Activated CD8-positive, alpha-beta memory T cell treated with anti-CD3 and anti-CD28 coated beads for 4 hours (primary cell): ENCODE data around the gene PTGDS.

ENCODE experiments used
- DNase-seq, 2 donors: peaks; one replicate each; pipeline ENCODE4 v3.0.0-alpha.2; 2020; ENCODE audit warnings: low read depth in 2 of 2

The PTGDS gene

DNA sequence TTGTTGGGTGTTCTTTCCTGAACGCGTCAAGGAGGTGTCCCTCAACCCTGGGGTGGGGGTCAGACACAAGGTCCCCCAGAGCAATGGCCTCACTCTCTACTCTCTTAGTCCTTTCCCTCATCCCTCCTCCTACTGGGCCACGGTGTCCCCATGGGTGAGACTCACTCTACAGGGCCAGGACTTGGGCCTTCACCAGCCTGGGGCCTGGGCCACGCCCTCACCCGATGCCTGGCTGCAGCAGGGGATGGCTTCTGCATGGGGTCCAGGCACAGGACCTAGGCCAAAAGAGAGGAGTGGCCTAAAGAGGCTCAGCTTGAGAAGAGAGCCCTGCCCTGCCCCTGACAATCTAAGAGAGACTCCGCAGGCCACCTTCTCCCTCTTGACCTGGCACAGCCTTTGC, 19.4 kb upstream of the PTGDS start:
- no peak for DNase-seq

GRCh38 chr9:136958473-136958872, 18.8 kb upstream of the PTGDS start:
- no peak for DNase-seq

GRCh38 chr9:136958898-136959850, 18.1 kb upstream of the PTGDS start:
- DNase-seq: no peak

GRCh38 chr9:136960212-136960937, 16.9 kb upstream of the PTGDS start:
- no peak for DNase-seq

GRCh38 chr9:136960938-136961275, 16.4 kb upstream of the PTGDS start:
- DNase-seq: no peak

- no peak for DNase-seq
Observed at GRCh38 chr9:136961279-136962065, 15.8 kb upstream of the PTGDS start.

- no peak for DNase-seq
Observed at GRCh38 chr9:136962163-136962562, 15.1 kb upstream of the PTGDS start.

DNA sequence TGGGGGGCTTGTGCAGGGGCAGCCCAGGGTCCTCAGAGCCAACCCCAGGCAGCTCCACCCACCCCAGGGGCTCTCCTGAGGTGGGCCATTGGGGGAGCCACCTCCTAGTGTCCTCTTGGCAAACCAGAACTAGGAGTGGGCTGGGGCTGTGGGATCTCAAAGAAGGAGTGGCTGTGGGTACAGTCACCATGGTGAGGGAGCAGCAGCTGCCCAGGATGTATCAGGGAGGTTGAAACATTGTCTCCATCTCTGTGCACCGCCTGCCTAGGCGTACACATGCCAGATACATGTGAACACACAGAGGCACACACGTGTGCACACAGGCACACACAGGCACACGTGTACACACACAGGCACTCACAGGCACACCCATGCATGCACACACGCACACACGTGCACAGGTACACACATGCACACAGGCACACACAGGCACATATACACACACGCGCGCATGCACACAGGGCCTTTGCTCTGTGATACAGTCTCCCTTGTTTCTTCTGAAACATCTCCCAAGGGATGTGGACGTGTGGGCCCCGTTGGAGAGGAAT, 14.5 kb upstream of the PTGDS start:
- no peak for DNase-seq

GRCh38 chr9:136963341-136963740, 14.0 kb upstream of the PTGDS start:
- no peak for DNase-seq

GRCh38 chr9:136963751-136964150, 13.6 kb upstream of the PTGDS start:
- DNase-seq: no peak

DNA sequence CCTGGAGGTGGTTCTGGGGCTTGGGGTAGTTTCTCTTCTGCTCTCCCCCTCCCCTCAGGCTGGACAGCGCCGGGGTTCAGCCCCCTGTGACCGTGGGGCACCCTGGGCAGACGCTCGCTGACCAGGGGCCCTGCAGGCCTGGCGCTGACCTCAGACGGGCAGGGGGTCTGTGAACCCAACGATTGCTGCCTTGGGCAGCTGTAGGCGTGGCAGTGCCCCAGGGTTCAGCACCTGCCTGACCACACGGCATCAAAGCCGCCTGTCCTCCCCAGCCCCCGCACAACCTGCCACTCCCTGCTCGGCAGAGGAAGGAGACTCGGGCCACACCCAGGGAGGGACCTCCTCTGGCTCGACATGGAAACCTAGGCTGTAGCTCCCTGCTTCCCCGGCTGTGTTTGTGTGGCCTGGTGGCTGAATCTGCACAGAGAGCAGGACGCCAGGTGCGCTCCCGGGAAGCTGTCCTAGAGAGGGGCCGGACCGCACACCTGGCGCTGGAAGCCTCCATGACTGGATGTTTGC, 13.1 kb upstream of the PTGDS start:
- DNase-seq: no peak

DNA sequence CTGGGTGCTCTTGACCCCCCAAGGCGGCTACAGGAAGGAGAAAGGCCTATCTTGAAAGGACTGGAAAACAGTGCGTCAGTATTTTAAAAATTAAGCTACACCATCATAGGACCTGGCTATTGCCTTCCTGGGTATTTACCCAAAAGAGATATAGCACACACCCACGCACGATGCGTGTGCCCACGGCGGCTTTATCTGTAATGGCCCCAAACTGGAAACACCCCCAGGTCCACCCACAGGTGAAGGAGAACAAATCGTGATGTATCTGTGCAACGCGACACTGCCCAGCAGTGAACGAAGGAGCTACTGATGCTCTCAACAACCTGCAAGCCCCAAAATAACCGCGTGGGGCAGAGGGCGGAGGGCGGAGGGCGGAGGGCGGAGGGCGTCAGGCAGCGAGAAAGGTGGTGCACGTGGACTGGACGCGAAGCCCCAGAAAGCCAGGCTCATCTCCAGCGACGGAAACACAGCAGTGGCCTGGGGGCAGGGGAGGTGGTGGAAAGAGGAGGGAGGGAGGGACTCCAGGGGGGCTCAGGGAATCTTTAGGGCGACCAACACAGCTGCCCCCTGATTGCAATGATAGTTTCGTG, 12.4 kb upstream of the PTGDS start:
- DNase-seq: no peak

- no peak for DNase-seq
Observed at GRCh38 chr9:136965771-136966484, 11.4 kb upstream of the PTGDS start.

GRCh38 chr9:136968333-136969127, 8.8 kb upstream of the PTGDS start:
- no peak for DNase-seq

DNA sequence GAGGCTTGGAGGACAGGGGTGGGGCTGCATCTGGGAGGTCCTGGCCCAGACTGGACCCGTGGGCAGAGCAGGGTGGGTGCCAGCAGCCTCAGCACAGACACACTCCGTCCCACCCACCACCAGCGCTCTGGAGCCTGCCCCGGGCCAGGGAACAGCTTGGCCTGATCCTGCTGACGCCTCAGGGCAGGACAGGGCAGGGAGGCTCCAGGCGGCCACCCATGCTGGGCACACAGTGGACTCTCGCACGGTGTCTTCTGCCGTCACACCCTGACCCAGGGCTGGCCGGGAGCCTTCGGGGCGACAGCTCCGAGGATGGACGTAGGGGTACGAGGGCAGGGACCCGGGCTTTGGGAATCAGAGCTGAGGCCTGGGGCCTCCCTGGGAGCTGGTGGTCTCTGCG, 8.2 kb upstream of the PTGDS start:
- no peak for DNase-seq

GRCh38 chr9:136969774-136970173, 7.5 kb upstream of the PTGDS start:
- DNase-seq: no peak

GRCh38 chr9:136970361-136970760, 6.9 kb upstream of the PTGDS start:
- no peak for DNase-seq

GRCh38 chr9:136971746-136972145, 5.6 kb upstream of the PTGDS start:
- DNase-seq: no peak

DNA sequence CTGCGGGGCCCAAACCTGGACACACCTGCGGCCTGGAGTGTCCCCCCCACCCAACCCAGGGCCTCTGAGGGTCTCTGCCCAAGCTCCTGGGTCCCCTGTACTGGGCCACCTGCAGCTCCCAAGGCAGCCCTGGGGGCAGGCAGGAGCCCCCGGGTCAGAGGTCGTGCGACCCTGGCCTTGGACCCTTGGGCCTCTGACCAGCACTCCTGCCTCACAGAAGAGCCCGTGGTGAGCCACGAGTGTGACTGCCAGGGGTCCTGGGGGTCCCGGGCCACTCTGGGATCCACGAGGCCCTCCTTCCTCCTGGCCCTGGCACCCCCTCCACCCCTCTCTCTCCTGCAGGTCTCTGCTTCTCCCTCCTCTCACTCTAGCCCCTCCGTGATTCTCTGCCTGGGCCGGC, 5.0 kb upstream of the PTGDS start:
- no peak for DNase-seq

- no peak for DNase-seq
Observed at GRCh38 chr9:136972743-136973142, 4.6 kb upstream of the PTGDS start.
